A375 (cell line): ENCODE results near the gene IL9R. TPM values are rescaled to one million over a fixed set of nuclear protein-coding genes. Genes with fewer than 3 reads are reported as not detected.

Source experiments
- total RNA-seq: library from RNA; depleted of rRNA; stranded (reverse); fragments of >200 nt; shearing (Covaris generic); gene quantifications from 2 replicates; pipeline ENCODE4 v1.2.3, GENCODE V29; 2014; rRNA removed

The IL9R gene, protein sequence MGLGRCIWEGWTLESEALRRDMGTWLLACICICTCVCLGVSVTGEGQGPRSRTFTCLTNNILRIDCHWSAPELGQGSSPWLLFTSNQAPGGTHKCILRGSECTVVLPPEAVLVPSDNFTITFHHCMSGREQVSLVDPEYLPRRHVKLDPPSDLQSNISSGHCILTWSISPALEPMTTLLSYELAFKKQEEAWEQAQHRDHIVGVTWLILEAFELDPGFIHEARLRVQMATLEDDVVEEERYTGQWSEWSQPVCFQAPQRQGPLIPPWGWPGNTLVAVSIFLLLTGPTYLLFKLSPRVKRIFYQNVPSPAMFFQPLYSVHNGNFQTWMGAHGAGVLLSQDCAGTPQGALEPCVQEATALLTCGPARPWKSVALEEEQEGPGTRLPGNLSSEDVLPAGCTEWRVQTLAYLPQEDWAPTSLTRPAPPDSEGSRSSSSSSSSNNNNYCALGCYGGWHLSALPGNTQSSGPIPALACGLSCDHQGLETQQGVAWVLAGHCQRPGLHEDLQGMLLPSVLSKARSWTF
- total RNA-seq, result 0.11 and 0.16 TPM in 2 replicates

DNA sequence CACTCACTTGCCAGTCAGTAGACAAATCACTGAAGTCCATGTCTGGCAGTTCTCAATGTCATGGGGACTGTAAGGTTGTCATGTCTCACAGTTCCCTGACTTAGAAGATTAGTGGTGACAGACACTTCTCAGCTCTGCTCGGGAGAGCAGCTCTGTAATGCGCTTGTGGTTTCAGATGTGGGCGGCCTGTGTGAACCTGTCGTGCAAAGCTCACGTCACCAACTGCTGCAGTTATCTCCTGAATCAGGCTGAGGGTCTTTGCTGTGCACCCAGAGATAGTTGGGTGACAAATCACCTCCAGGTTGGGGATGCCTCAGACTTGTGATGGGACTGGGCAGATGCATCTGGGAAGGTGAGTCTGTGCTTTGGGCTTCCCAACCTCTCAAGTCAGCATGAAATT is at the start of gene IL9R:
IL9R (plus strand) TSS at position 261 of the 400 bp plus-strand sequence; CDS start at position 325, 64 bp downstream.

Other genes with a start within 250 kb of the IL9R start
- gene VAMP7, start 116.4 kb upstream of the IL9R start, total RNA-seq, result 21.2 and 24.1 TPM in 2 replicates